AG09309 (cell line): Measurements from ENCODE around the gene SLC5A10.

Experiments
- DNase-seq: peaks from one replicate; pipeline ENCODE4 v3.0.0-alpha.2; 2010; ENCODE audit warnings: low read depth
- H3K4me3 ChIP-seq: 2 replicates; pipeline ENCODE4 v1.5.1; 2011; ENCODE audit warnings: mild to moderate bottlenecking, low read depth, low read length, moderate library complexity; ENCODE audit not compliant: control insufficient read depth
- CTCF ChIP-seq: IDR thresholded peaks from 2 replicates; pipeline ENCODE4 v1.5.1; 2011; ENCODE audit warnings: mild to moderate bottlenecking, low read depth, low read length, inconsistent platforms; ENCODE audit not compliant: insufficient read depth, control insufficient read depth; ENCODE audit errors: missing control alignments

SLC5A10 gene

GRCh38 chr17:19013226-19013625, 61.3 kb downstream of the SLC5A10 start:
- TF ChIP-seq CTCF: no peak
- no peak overlapping the region for H3K4me3 ChIP-seq
- DNase-seq: no peak

GRCh38 chr17:19013806-19014627, 62.1 kb downstream of the SLC5A10 start:
- no peak for DNase-seq
- H3K4me3 ChIP-seq: no peak overlapping the region
- no peak for TF ChIP-seq CTCF

- DNase-seq: no peak
- TF ChIP-seq CTCF: no peak
- no peak overlapping the region for H3K4me3 ChIP-seq
These were observed 62.8 kb downstream of the SLC5A10 start for GRCh38 chr17:19014628-19015215.

GRCh38 chr17:19015428-19015827, 63.5 kb downstream of the SLC5A10 start:
- no peak overlapping the region for H3K4me3 ChIP-seq
- DNase-seq: no peak
- no peak for TF ChIP-seq CTCF

GRCh38 chr17:19016297-19016696, 64.3 kb downstream of the SLC5A10 start:
- TF ChIP-seq CTCF: no peak

GRCh38 chr17:19016881-19017280, 64.9 kb downstream of the SLC5A10 start:
- TF ChIP-seq CTCF: no peak
- DNase-seq: no peak
- H3K4me3 ChIP-seq: no peak overlapping the region

More at GRCh38 chr17:19016297-19016696, 64.3 kb downstream of the SLC5A10 start:
- H3K4me3 ChIP-seq: no peak overlapping the region
- DNase-seq: no peak
